H1 (cell line): ENCODE results near the gene VDR. TPM values are rescaled to one million over a fixed set of nuclear protein-coding genes. Genes with fewer than 3 reads are reported as not detected.

Experiments
- CTCF ChIA-PET: fragments of 300-600 bp; sonication (Branson Sonifier 250); formaldehyde crosslinking; loops from one replicate; lab custom pipeline; 2021; ENCODE audit not compliant: partially characterized antibody; lab: Charles Lee
- POLR2A ChIA-PET: fragments of 300-600 bp; sonication (Branson Sonifier 250); formaldehyde crosslinking; loops from one replicate; lab custom pipeline; 2021; ENCODE audit warnings: inconsistent platforms; ENCODE audit not compliant: partially characterized antibody; lab: Charles Lee
- DNase-seq, 2 experiments: peaks; one replicate each; pipeline versions ENCODE4 v3.0.0 to v3.0.0-alpha.2; 2010 to 2022; ENCODE audit warnings: low spot score in 2 of 2, low read depth in 1 of 2, mixed read lengths in 1 of 2
- FAIRE-seq: peaks from 2 replicates; lab custom pipeline; 2011; peaks lifted over from hg19 to GRCh38; lab: Jason Lieb, UNC
- H2AFZ ChIP-seq: 2 replicates; pipeline ENCODE4 v1.8.1; 2012; ENCODE audit warnings: low read length, inconsistent platforms
- H2AK5ac ChIP-seq: 2 replicates; pipeline ENCODE4 v1.6.1; 2013; ENCODE audit warnings: low read depth, low read length
- H2BK120ac ChIP-seq: replicated peaks from 2 replicates; pipeline ENCODE3; 2013; ENCODE audit warnings: low read depth, low read length, inconsistent platforms
- H2BK12ac ChIP-seq: 2 replicates; pipeline ENCODE4 v1.6.1; 2013; ENCODE audit warnings: low read depth, low read length
- H2BK15ac ChIP-seq: 2 replicates; pipeline ENCODE4 v1.6.1; 2013; ENCODE audit warnings: low read length
- H2BK20ac ChIP-seq: 2 replicates; pipeline ENCODE4 v1.6.1; 2013; ENCODE audit warnings: low read length
- H2BK5ac ChIP-seq: 2 replicates; pipeline ENCODE4 v1.6.1; 2013; ENCODE audit warnings: low read depth, low read length
- H3K14ac ChIP-seq: 2 replicates; pipeline ENCODE4 v1.6.1; 2013; ENCODE audit warnings: inconsistent platforms; ENCODE audit not compliant: insufficient read length
- H3K18ac ChIP-seq: 2 replicates; pipeline ENCODE4 v1.6.1; 2013; ENCODE audit warnings: low read length; ENCODE audit errors: extremely low read depth
- H3K23ac ChIP-seq: 2 replicates; pipeline ENCODE4 v1.6.1; 2013; ENCODE audit warnings: inconsistent platforms; ENCODE audit not compliant: insufficient read length
- H3K23me2 ChIP-seq: 2 replicates; pipeline ENCODE4 v1.6.1; 2013; ENCODE audit warnings: low read depth, low read length
- H3K27ac ChIP-seq: 2 replicates; pipeline ENCODE4 v1.6.1; 2011; ENCODE audit warnings: low read depth, low read length, inconsistent platforms
- H3K27me3 ChIP-seq, 4 experiments: replicated peaks in 1 of 4; 1 replicate in 1 of 4; 2 replicates in 3 of 4; pipeline versions ENCODE4 v1.6.1 to v1.8.1; 2011 to 2013; ENCODE audit warnings: low read length in 3 of 4, mild to moderate bottlenecking in 3 of 4, inconsistent platforms in 2 of 4, mixed read lengths in 2 of 4, moderate library complexity in 1 of 4; ENCODE audit not compliant: control insufficient read depth in 3 of 4, insufficient read depth in 3 of 4; ENCODE audit errors: extremely low read depth in 1 of 4
- H3K36me3 ChIP-seq, 4 experiments: 2 replicates each; pipeline versions ENCODE4 v1.6.1 to v1.8.1; 2011 to 2013; ENCODE audit warnings: mild to moderate bottlenecking in 4 of 4, low read length in 3 of 4, moderate library complexity in 2 of 4, control low read depth in 1 of 4, inconsistent platforms in 1 of 4; ENCODE audit not compliant: insufficient read depth in 4 of 4, control insufficient read depth in 2 of 4
- H3K4ac ChIP-seq: replicated peaks from 2 replicates; pipeline ENCODE3; 2013; ENCODE audit warnings: low read length, low read depth, mixed read lengths, inconsistent platforms; ENCODE audit not compliant: insufficient read length
- H3K4me1 ChIP-seq, 4 experiments: replicated peaks in 1 of 4; 1 replicate in 1 of 4; 2 replicates in 3 of 4; pipeline versions ENCODE4 v1.6.1 to v1.8.1; 2011 to 2013; ENCODE audit warnings: low read length in 3 of 4, inconsistent platforms in 2 of 4, mixed read lengths in 1 of 4; ENCODE audit not compliant: insufficient read depth in 4 of 4, control insufficient read depth in 3 of 4
- H3K4me2 ChIP-seq, 2 experiments: 2 replicates each; pipeline versions ENCODE4 v1.6.1 to v1.8.1; 2011 to 2013; ENCODE audit warnings: low read depth in 2 of 2, low read length in 2 of 2, control low read depth in 1 of 2, inconsistent platforms in 1 of 2, mild to moderate bottlenecking in 1 of 2; ENCODE audit not compliant: insufficient read depth in 1 of 2
- H3K4me3 ChIP-seq, 4 experiments: fragments of 200-600, 300-600 bp in 1 of 4; sonication (generic), shearing (Covaris generic), sonication (Bioruptor Twin) in 1 of 4; 2 replicates each; pipeline versions ENCODE4 v1.5.1 to v1.8.1; 2011 to 2016; ENCODE audit warnings: low read length in 4 of 4, low read depth in 3 of 4, control low read depth in 2 of 4, inconsistent platforms in 2 of 4, mild to moderate bottlenecking in 2 of 4, mixed read lengths in 1 of 4, moderate library complexity in 1 of 4; ENCODE audit not compliant: insufficient read depth in 2 of 4; ENCODE audit errors: extremely low read depth in 1 of 4
- H3K56ac ChIP-seq: replicated peaks from 2 replicates; pipeline ENCODE3; 2013; ENCODE audit warnings: low read depth, mild to moderate bottlenecking, mixed read lengths, low read length, inconsistent platforms; ENCODE audit not compliant: insufficient read length
- H3K79me1 ChIP-seq: 2 replicates; pipeline ENCODE4 v1.6.1; 2013; ENCODE audit warnings: low read depth, low read length, control low read depth
- H3K79me2 ChIP-seq, 2 experiments: 2 replicates each; pipeline versions ENCODE4 v1.6.1 to v1.8.1; 2012 to 2013; ENCODE audit warnings: low read length in 2 of 2, mild to moderate bottlenecking in 2 of 2, inconsistent platforms in 1 of 2; ENCODE audit not compliant: insufficient read depth in 2 of 2, control insufficient read depth in 1 of 2
- H3K9ac ChIP-seq, 4 experiments: replicated peaks in 1 of 4; 1 replicate in 1 of 4; 2 replicates in 3 of 4; pipeline versions ENCODE4 v1.6.1 to v1.8.1; 2011 to 2013; ENCODE audit warnings: low read depth in 3 of 4, low read length in 3 of 4, control low read depth in 2 of 4, mild to moderate bottlenecking in 2 of 4, moderate library complexity in 2 of 4, inconsistent platforms in 1 of 4; ENCODE audit errors: extremely low read depth in 1 of 4
- H3K9me3 ChIP-seq, 2 experiments: 2 replicates each; pipeline versions ENCODE4 v1.6.1 to v1.8.1; 2012 to 2013; ENCODE audit warnings: mild to moderate bottlenecking in 2 of 2, moderate library complexity in 2 of 2, control low read depth in 1 of 2, inconsistent platforms in 1 of 2, low read depth in 1 of 2, low read length in 1 of 2, mixed read lengths in 1 of 2; ENCODE audit not compliant: insufficient read depth in 2 of 2
- H4K20me1 ChIP-seq, 2 experiments: replicated peaks in 1 of 2; 2 replicates each; pipeline versions ENCODE3 to v1.8.1; 2011 to 2013; ENCODE audit warnings: inconsistent platforms in 2 of 2, low read length in 2 of 2, mild to moderate bottlenecking in 1 of 2; ENCODE audit not compliant: insufficient read depth in 2 of 2, control insufficient read depth in 1 of 2
- H4K5ac ChIP-seq: 2 replicates; pipeline ENCODE4 v1.6.1; 2013; ENCODE audit warnings: low read length, low read depth, mixed read lengths, inconsistent platforms; ENCODE audit not compliant: insufficient read length
- H4K8ac ChIP-seq: 2 replicates; pipeline ENCODE4 v1.8.0; 2013; ENCODE audit warnings: mild to moderate bottlenecking, moderate library complexity, low read length, inconsistent platforms; ENCODE audit not compliant: insufficient read depth; ENCODE audit errors: extremely low read depth
- H4K91ac ChIP-seq: replicated peaks from 2 replicates; pipeline ENCODE3; 2013; ENCODE audit warnings: low read length, mixed read lengths, inconsistent platforms; ENCODE audit not compliant: insufficient read length
- BACH1 ChIP-seq: IDR thresholded peaks from 2 replicates; pipeline ENCODE4 v1.6.1; 2012; ENCODE audit warnings: low read length, improper control_type of control experiment
- E2F6 ChIP-seq: IDR thresholded peaks from 2 replicates; pipeline ENCODE4 v1.6.1; 2012; ENCODE audit warnings: inconsistent platforms
- KDM4A ChIP-seq: IDR thresholded peaks from one replicate; pipeline ENCODE4 v1.7.1; 2012; ENCODE audit warnings: low read depth, mild to moderate bottlenecking, moderate library complexity, low read length, inconsistent platforms; ENCODE audit not compliant: severe bottlenecking
- MAX ChIP-seq: IDR thresholded peaks from 2 replicates; pipeline ENCODE4 v1.6.1; 2012; ENCODE audit warnings: inconsistent platforms
- NANOG ChIP-seq: IDR thresholded peaks from 2 replicates; pipeline ENCODE4 v1.6.1; 2011; ENCODE audit warnings: low read length, low read depth, mild to moderate bottlenecking, inconsistent platforms; ENCODE audit not compliant: insufficient read depth, poor library complexity, severe bottlenecking
- PHF8 ChIP-seq: fragments of 200-600 bp; sonication (generic); conservative IDR thresholded peaks from 2 replicates; pipeline ENCODE4 v1.7.1; 2012; ENCODE audit warnings: low read depth, mild to moderate bottlenecking, inconsistent platforms, low read length, moderate library complexity
- RBBP5 ChIP-seq: IDR thresholded peaks from 2 replicates; pipeline ENCODE4 v1.7.1; 2012; ENCODE audit warnings: low read depth, mild to moderate bottlenecking, inconsistent platforms, low read length, moderate library complexity, borderline replicate concordance
- SRF ChIP-seq: IDR thresholded peaks from 2 replicates; pipeline ENCODE4 v1.6.1; 2011; ENCODE audit warnings: mild to moderate bottlenecking, low read depth, low read length, moderate library complexity
- TBP ChIP-seq: IDR thresholded peaks from 2 replicates; pipeline ENCODE4 v1.6.1; 2011; ENCODE audit warnings: low read depth, low read length, improper control_type of control experiment
- TEAD4 ChIP-seq: IDR thresholded peaks from 2 replicates; pipeline ENCODE4 v1.6.1; 2012; ENCODE audit warnings: low read depth, low read length, inconsistent platforms, mixed read lengths
- WGBS, 2 experiments: shearing (Covaris generic) in 1 of 2; methylation state at CpG; one replicate each; pipeline versions ENCODE4 v1.1.6 to v1.1.7; 2013 to 2015; ENCODE audit warnings: low lambda C conversion rate in 2 of 2, mixed read lengths in 2 of 2, inconsistent platforms in 1 of 2, low coverage in 1 of 2, missing lambda C conversion rate in 1 of 2; ENCODE audit not compliant: insufficient replicate concordance in 2 of 2, insufficient coverage in 1 of 2, insufficient read length in 1 of 2; ENCODE audit errors: extremely low coverage in 1 of 2, missing lambda C conversion rate in 1 of 2; 5-methylcytosine and 5-hydroxymethylcytosine counted together
- polyA plus RNA-seq, 7 experiments: library from polyadenylated mRNA; depleted of rRNA in 3 of 7; stranded (reverse) in 5 of 7; unstranded in 2 of 7; fragments of >200 nt in 5 of 7; fragments of 200-250 nt in 2 of 7; gene quantifications; 1 replicate in 5 of 7; 2 replicates in 1 of 7; 4 replicates in 1 of 7; pipeline versions ENCODE4 v1.2.1 to v1.2.3, GENCODE V29; 2011 to 2013; ENCODE audit warnings: missing spikeins in 2 of 7, mixed read lengths in 2 of 7
- total RNA-seq: library from RNA; stranded (reverse); fragmentation: NEBNext Ultra II Directional; extraction: Animal tissue kit (Norgen Biotek cat#: 25700); gene quantifications from 2 replicates; pipeline ENCODE4 v1.2.1, GENCODE V29; 2021

The VDR gene
- total and polyA plus RNA-seq, 2 of the 8 experiments (the other 6 are each of a cell fraction or from before 2014, with no cell fraction given): 0.44 to 0.65 TPM

- Histone ChIP-seq H3K9me3 (no peaks in the 10 kb centered on the region), H3K4me1 (no peaks in the 10 kb centered on the region), H3K9ac (no peak overlapping the region), H2AK5ac (no peak overlapping the region), H4K8ac (no peak overlapping the region), H3K14ac (no peak overlapping the region), H3K27ac (no peak overlapping the region), H2BK15ac (no peak overlapping the region), H3K4me2 (no peak overlapping the region), H4K5ac (no peak overlapping the region), H3K23ac (no peak overlapping the region), H3K36me3 (no peaks in the 10 kb centered on the region; a peak in 1 of 8 replicates), H4K20me1 (no peaks in the 10 kb centered on the region), H3K4me3 (no peak overlapping the region), H3K4ac (no peak overlapping the region), H3K56ac (no peak overlapping the region), H2BK120ac (no peak overlapping the region), H3K18ac (no peak overlapping the region), H2AFZ (no peak overlapping the region), H2BK20ac (no peak overlapping the region), H4K91ac (no peak overlapping the region), H2BK5ac (no peak overlapping the region), H2BK12ac (no peak overlapping the region), H3K27me3 (peaks cover 0 to 6% (median 2%) of the 10 kb centered on the region in 4 experiments; a peak in 2 of 7 replicates), H3K79me1 (no peaks in the 10 kb centered on the region), H3K23me2 (no peaks in the 10 kb centered on the region), H3K79me2 (no peaks in the 10 kb centered on the region)
- no peak for FAIRE-seq
- WGBS, 2 experiments: 83% methylated on average over 4 of the region's 4 CpGs; no CpG with 5 or more reads in 1 of the 2 experiments
- POLR2A ChIA-PET: no interaction called here
- CTCF ChIA-PET: interaction anchor here (1.2 to 6.5 kb wide), 5 partner anchors 10 to 172 kb away, joined by 3 to 37 read pairs (median 5); partner anchors contain the start of gene VDR
- TF ChIP-seq TEAD4: no peak
- TF ChIP-seq NANOG: no peak
- no peak for TF ChIP-seq PHF8
- TF ChIP-seq TBP: no peak
- TF ChIP-seq BACH1: no peak
- no peak for TF ChIP-seq SRF
- no peak for TF ChIP-seq MAX
- no peak for TF ChIP-seq RBBP5
- no peak for TF ChIP-seq KDM4A
- TF ChIP-seq E2F6: no peak
- DNase-seq: no peak
Observed at GRCh38 chr12:47889040-47889439, 15.8 kb downstream of the VDR start.
